B cell (primary cell): Measurements from ENCODE around the gene PRRG4. TPM values are rescaled to one million over a fixed set of nuclear protein-coding genes. Genes with fewer than 3 reads are reported as not detected.

ENCODE experiments used
- ATAC-seq: fragments of 200-7000 bp; cut with Tn5 transposase; one replicate; pipeline ENCODE4 v1.10.0; 2021; ENCODE audit warnings: low read depth, mild to moderate bottlenecking, moderate number of reproducible peaks, moderate library complexity
- CTCF ChIA-PET: fragments of 350-600 bp; sonication (Branson Sonifier 250); formaldehyde crosslinking; loops from one replicate; lab custom pipeline; 2021; ENCODE audit warnings: antibody characterized with exemption, inconsistent platforms; lab: Charles Lee
- POLR2A ChIA-PET: fragments of 350-600 bp; sonication (Branson Sonifier 250); formaldehyde crosslinking; loops from one replicate; lab custom pipeline; 2021; ENCODE audit warnings: antibody characterized with exemption; lab: Charles Lee
- DNase-seq: peaks from one replicate; pipeline ENCODE4 v3.0.0; 2013
- H2AFZ ChIP-seq: 2 replicates; pipeline ENCODE4 v1.6.1; 2012; ENCODE audit warnings: mild to moderate bottlenecking, low read depth, low read length; ENCODE audit not compliant: insufficient read depth, poor library complexity, severe bottlenecking
- H3K27ac ChIP-seq, 2 donors: 1 replicate in 1 of 2; 2 replicates in 1 of 2; pipeline ENCODE4 v1.5.1; 2012 to 2013; ENCODE audit warnings: low read length in 2 of 2, mild to moderate bottlenecking in 2 of 2, moderate library complexity in 1 of 2
- H3K27me3 ChIP-seq, 4 experiments: fragments of 200-600 bp in 1 of 4; sonication (generic) in 1 of 4; replicated peaks in 1 of 4; 1 replicate in 2 of 4; 2 replicates in 2 of 4; pipeline versions ENCODE4 v1.6.1 to v1.7.0; 2013 to 2016; ENCODE audit warnings: low read length in 3 of 4, mild to moderate bottlenecking in 2 of 4, mixed read lengths in 1 of 4, moderate library complexity in 1 of 4; ENCODE audit not compliant: insufficient read depth in 4 of 4, control insufficient read depth in 3 of 4; ENCODE audit errors: control extremely low read depth in 1 of 4
- H3K36me3 ChIP-seq, 2 experiments: replicated peaks in 1 of 2; 1 replicate in 1 of 2; 2 replicates in 1 of 2; pipeline versions ENCODE4 v1.6.1 to v1.7.1; 2013; ENCODE audit warnings: low read length in 1 of 2; ENCODE audit not compliant: insufficient read depth in 2 of 2, control insufficient read depth in 1 of 2; ENCODE audit errors: control extremely low read depth in 1 of 2, extremely low read depth in 1 of 2
- H3K4me1 ChIP-seq, 2 donors: fragments of 200-600 bp in 1 of 2; sonication (generic) in 1 of 2; 1 replicate in 1 of 2; 2 replicates in 1 of 2; pipeline versions ENCODE4 v1.5.1 to v1.6.1; 2013 to 2017; ENCODE audit warnings: low read length in 2 of 2; ENCODE audit not compliant: control insufficient read depth in 2 of 2, insufficient read depth in 2 of 2
- H3K4me2 ChIP-seq: replicated peaks from 2 replicates; pipeline ENCODE3; 2012; ENCODE audit warnings: mild to moderate bottlenecking, low read depth, low read length; ENCODE audit not compliant: poor library complexity, severe bottlenecking
- H3K4me3 ChIP-seq, 5 experiments: fragments of 200-600 bp in 1 of 5; sonication (generic) in 1 of 5; 1 replicate in 3 of 5; 2 replicates in 2 of 5; pipeline versions ENCODE4 v1.5.1 to v1.7.0; 2011 to 2016; ENCODE audit warnings: low read length in 4 of 5, mild to moderate bottlenecking in 4 of 5, low read depth in 2 of 5, control low read depth in 1 of 5, moderate library complexity in 1 of 5; ENCODE audit not compliant: insufficient read depth in 1 of 5; ENCODE audit errors: control extremely low read depth in 1 of 5, extremely low read depth in 1 of 5
- H3K79me2 ChIP-seq: fragments of 200-600 bp; sonication (generic); one replicate; pipeline ENCODE4 v1.6.0; 2016; ENCODE audit warnings: low read length; ENCODE audit not compliant: control insufficient read depth, insufficient read depth
- H3K9ac ChIP-seq: fragments of 200-600 bp; sonication (generic); 2 replicates; pipeline ENCODE4 v1.6.1; 2017; ENCODE audit warnings: mild to moderate bottlenecking, low read length, moderate library complexity
- H3K9me3 ChIP-seq, 3 donors: one replicate each; pipeline versions ENCODE4 v1.6.1 to v1.7.1; 2013; ENCODE audit warnings: low read length in 2 of 3; ENCODE audit not compliant: control insufficient read depth in 2 of 3, insufficient read depth in 1 of 3; ENCODE audit errors: control extremely low read depth in 1 of 3
- H4K20me1 ChIP-seq: 2 replicates; pipeline ENCODE4 v1.6.0; 2012; ENCODE audit warnings: mild to moderate bottlenecking, low read length; ENCODE audit not compliant: insufficient read depth, control insufficient read depth, poor library complexity, severe bottlenecking
- H3K27ac Mint-ChIP-seq: one replicate; pipeline ENCODE4 v1.8.0; 2021; ENCODE audit warnings: mixed read lengths
- H3K27me3 Mint-ChIP-seq: one replicate; pipeline ENCODE4 v1.8.0; 2021; ENCODE audit warnings: mixed read lengths
- H3K4me1 Mint-ChIP-seq: one replicate; pipeline ENCODE4 v1.8.0; 2021; ENCODE audit warnings: mixed read lengths
- H3K4me3 Mint-ChIP-seq: one replicate; pipeline ENCODE4 v1.8.0; 2021; ENCODE audit warnings: mixed read lengths
- H3K9me3 Mint-ChIP-seq: one replicate; pipeline ENCODE4 v1.8.0; 2022; ENCODE audit warnings: mixed read lengths; ENCODE audit not compliant: insufficient read depth
- EZH2 ChIP-seq: IDR thresholded peaks from 2 replicates; pipeline ENCODE4 v1.6.1; 2012; ENCODE audit warnings: borderline replicate concordance, low read depth, mild to moderate bottlenecking, moderate library complexity, low read length; ENCODE audit not compliant: insufficient read depth, poor library complexity, severe bottlenecking
- WGBS: methylation state at CpG from one replicate; pipeline ENCODE4 v1.1.5; 2013; ENCODE audit warnings: missing lambda C conversion rate; ENCODE audit not compliant: insufficient coverage; 5-methylcytosine and 5-hydroxymethylcytosine counted together
- intact Hi-C: fragments of 100-400 bp; cut with micrococcal nuclease; formaldehyde crosslinking; loops from one replicate; pipeline ENCODE4 v1.10.0; 2022
- polyA plus RNA-seq: library from polyadenylated mRNA; depleted of rRNA; stranded (reverse); fragments of >200 nt; gene quantifications from 2 replicates; pipeline ENCODE4 v1.2.3, GENCODE V29; 2012
- total RNA-seq, 2 donors: library from RNA; stranded (reverse); fragments of 120-200 nt in 1 of 2; gene quantifications; 1 replicate in 1 of 2; 2 replicates in 1 of 2; pipeline versions ENCODE4 v1.2.3 to v1.2.4, GENCODE V29; 2013 to 2022
- TF ChIP-seq, protein P1 (sequence below): fragments of 200-600 bp; IDR thresholded peaks from one replicate; pipeline ENCODE4 v1.8.0; 2022; ENCODE audit warnings: antibody characterized with exemption, mild to moderate bottlenecking

PRRG4 gene
- total and polyA plus RNA-seq, 2 donors (not counting 1 experiment from before 2014, with no cell fraction given), result 0.07 TPM; not detected in 1

DNA sequence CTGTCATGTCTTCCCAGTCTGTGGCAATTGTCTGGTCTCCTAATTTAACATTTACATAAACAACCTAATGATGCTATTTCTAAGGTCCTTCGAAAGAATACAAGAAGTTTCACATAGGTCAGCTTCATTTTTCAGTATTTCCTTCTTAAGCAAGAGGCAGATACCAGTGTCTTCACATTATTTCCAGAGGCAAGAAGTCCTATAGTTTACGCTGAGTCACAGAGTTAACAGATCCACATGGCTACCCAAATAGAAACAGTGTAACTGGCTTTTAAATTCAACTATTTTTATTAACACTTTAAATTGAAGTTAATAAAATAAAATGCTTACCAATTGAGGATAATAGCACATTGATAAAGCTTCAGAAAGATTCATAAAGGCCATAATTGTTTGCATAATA is 10.9 kb downstream of the PRRG4 start:
- Histone ChIP-seq H3K4me3 (no peak overlapping the region), H3K9me3 (no peaks in the 10 kb centered on the region), H3K27ac (no peak overlapping the region), H4K20me1 (no peaks in the 10 kb centered on the region), H3K27me3 (no peaks in the 10 kb centered on the region), H2AFZ (no peak overlapping the region), H3K36me3 (no peaks in the 10 kb centered on the region), H3K79me2 (no peaks in the 10 kb centered on the region), H3K9ac (no peak overlapping the region), H3K4me2 (no peak overlapping the region), H3K4me1 (no peaks in the 10 kb centered on the region)
- Mint-ChIP-seq H3K27ac (no peak overlapping the region), H3K27me3 (no peaks in the 10 kb centered on the region), H3K4me1 (no peaks in the 10 kb centered on the region), H3K4me3 (no peak overlapping the region), H3K9me3 (no peaks in the 10 kb centered on the region)
- 88% methylated on average over 1 of the region's 2 CpGs for WGBS
- TF ChIP-seq, protein P1, sequence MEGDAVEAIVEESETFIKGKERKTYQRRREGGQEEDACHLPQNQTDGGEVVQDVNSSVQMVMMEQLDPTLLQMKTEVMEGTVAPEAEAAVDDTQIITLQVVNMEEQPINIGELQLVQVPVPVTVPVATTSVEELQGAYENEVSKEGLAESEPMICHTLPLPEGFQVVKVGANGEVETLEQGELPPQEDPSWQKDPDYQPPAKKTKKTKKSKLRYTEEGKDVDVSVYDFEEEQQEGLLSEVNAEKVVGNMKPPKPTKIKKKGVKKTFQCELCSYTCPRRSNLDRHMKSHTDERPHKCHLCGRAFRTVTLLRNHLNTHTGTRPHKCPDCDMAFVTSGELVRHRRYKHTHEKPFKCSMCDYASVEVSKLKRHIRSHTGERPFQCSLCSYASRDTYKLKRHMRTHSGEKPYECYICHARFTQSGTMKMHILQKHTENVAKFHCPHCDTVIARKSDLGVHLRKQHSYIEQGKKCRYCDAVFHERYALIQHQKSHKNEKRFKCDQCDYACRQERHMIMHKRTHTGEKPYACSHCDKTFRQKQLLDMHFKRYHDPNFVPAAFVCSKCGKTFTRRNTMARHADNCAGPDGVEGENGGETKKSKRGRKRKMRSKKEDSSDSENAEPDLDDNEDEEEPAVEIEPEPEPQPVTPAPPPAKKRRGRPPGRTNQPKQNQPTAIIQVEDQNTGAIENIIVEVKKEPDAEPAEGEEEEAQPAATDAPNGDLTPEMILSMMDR, result no peak
- no peak for TF ChIP-seq EZH2
- no peak for ATAC-seq
- DNase-seq, result no peak
- POLR2A ChIA-PET, result no interaction called here
- CTCF ChIA-PET, result interaction anchor here (0.8 to 1.4 kb wide), 4 partner anchors 48 to 225 kb away, joined by 3 to 4 read pairs (median 3); no protein-coding TSS in a partner anchor
- intact Hi-C loops, result no loop called here

GRCh38 chr11:32843544-32843943 is 13.8 kb downstream of the PRRG4 start:
- no peak overlapping the region for H3K27ac Mint-ChIP-seq
- H3K4me3 Mint-ChIP-seq, result no peak overlapping the region
- ATAC-seq, result no peak
- H3K9ac ChIP-seq, result no peak overlapping the region
- no peak overlapping the region for H3K4me2 ChIP-seq
- no peaks in the 10 kb centered on the region for H3K27me3 ChIP-seq
- no peaks in the 10 kb centered on the region for H4K20me1 ChIP-seq
- no peaks in the 10 kb centered on the region for H3K36me3 ChIP-seq
- WGBS, result no CpG with 5 or more reads among the region's 3 CpGs
- DNase-seq, result no peak
- no peak overlapping the region for H3K27ac ChIP-seq
- TF ChIP-seq, protein P1, result no peak
- no peak for TF ChIP-seq EZH2
- intact Hi-C loops, result no loop called here
- H3K9me3 ChIP-seq, result no peaks in the 10 kb centered on the region
- no peaks in the 10 kb centered on the region for H3K9me3 Mint-ChIP-seq
- H3K79me2 ChIP-seq, result no peaks in the 10 kb centered on the region
- ChIA-PET POLR2A (no interaction called here), CTCF (interaction anchor here (0.7 kb wide), 1 partner anchor 683 kb away, joined by 3 read pairs; no protein-coding TSS in a partner anchor)
- H3K27me3 Mint-ChIP-seq, result no peaks in the 10 kb centered on the region
- H3K4me1 Mint-ChIP-seq, result no peaks in the 10 kb centered on the region
- H3K4me3 ChIP-seq, result no peak overlapping the region
- H3K4me1 ChIP-seq, result no peaks in the 10 kb centered on the region
- no peak overlapping the region for H2AFZ ChIP-seq
